ENCODE data around the gene MAST4.

MAST4 gene

GRCh38 chr5:67176936-67177335 lies 580.7 kb downstream of the MAST4 start:
- DNase-seq: no peak

- no peak for DNase-seq
Observed at GRCh38 chr5:67178085-67178484, 581.9 kb downstream of the MAST4 start.

GRCh38 chr5:67178966-67179365 lies 582.8 kb downstream of the MAST4 start:
- no peak for DNase-seq

GRCh38 chr5:67179697-67180361 lies 583.6 kb downstream of the MAST4 start:
- DNase-seq: no peak

GRCh38 chr5:67181648-67182221 lies 585.5 kb downstream of the MAST4 start:
- no peak for DNase-seq

- DNase-seq: no peak
Observed at GRCh38 chr5:67182301-67182790, 586.2 kb downstream of the MAST4 start.

GRCh38 chr5:67183859-67184258 lies 587.7 kb downstream of the MAST4 start:
- DNase-seq: no peak

- DNase-seq: no peak
Observed at GRCh38 chr5:67187006-67187715, 591.0 kb downstream of the MAST4 start.

GRCh38 chr5:67188274-67189078 lies 592.3 kb downstream of the MAST4 start:
- DNase-seq: no peak

- DNase-seq: no peak
Observed at GRCh38 chr5:67189079-67189354, 592.8 kb downstream of the MAST4 start.

- DNase-seq: no peak
Observed at GRCh38 chr5:67189931-67190330, 593.7 kb downstream of the MAST4 start.

GRCh38 chr5:67190410-67190809 lies 594.2 kb downstream of the MAST4 start:
- no peak for DNase-seq

- no peak for DNase-seq
Observed at GRCh38 chr5:67190861-67191260, 594.7 kb downstream of the MAST4 start.

GRCh38 chr5:67192719-67193438 lies 596.7 kb downstream of the MAST4 start:
- no peak for DNase-seq

GRCh38 chr5:67193439-67193807 lies 597.2 kb downstream of the MAST4 start:
- DNase-seq: no peak

- DNase-seq: no peak
Observed at GRCh38 chr5:67194166-67194565, 598.0 kb downstream of the MAST4 start.

GRCh38 chr5:67195406-67196275 lies 599.4 kb downstream of the MAST4 start:
- no peak for DNase-seq

GRCh38 chr5:67196537-67197059 lies 600.4 kb downstream of the MAST4 start, which contains the start of gene CD180:
Gene CD180, minus strand, starts transcription at chr5:67196799. Its CDS starts 158 bp downstream, at chr5:67196641.
- DNase-seq: no peak

- DNase-seq: no peak
Observed at GRCh38 chr5:67197536-67197935, 601.3 kb downstream of the MAST4 start.

- no peak for DNase-seq
Observed at GRCh38 chr5:67198917-67199316, 602.7 kb downstream of the MAST4 start.

GRCh38 chr5:67199859-67200258 lies 603.7 kb downstream of the MAST4 start:
- DNase-seq: no peak

Measured in activated CD4-positive, CD25-positive, alpha-beta regulatory T cell (primary cell).